Trophoblast cell (in vitro differentiated cells and primary cell): ENCODE results near the gene TDG.

Experiments used
- DNase-seq, 2 donors: peaks; one replicate each; pipeline ENCODE4 v3.0.0-alpha.2; 2016
- H2AFZ ChIP-seq: 2 replicates; pipeline ENCODE4 v1.6.1; 2013; ENCODE audit warnings: low read length, moderate library complexity, mild to moderate bottlenecking; ENCODE audit not compliant: insufficient read depth, poor library complexity
- H2AK5ac ChIP-seq: 2 replicates; pipeline ENCODE4 v1.6.1; 2013; ENCODE audit warnings: mild to moderate bottlenecking, low read length
- H2BK120ac ChIP-seq: 2 replicates; pipeline ENCODE4 v1.6.1; 2013; ENCODE audit warnings: low read length, mild to moderate bottlenecking, moderate library complexity; ENCODE audit not compliant: insufficient read depth, poor library complexity
- H2BK12ac ChIP-seq: 2 replicates; pipeline ENCODE4 v1.6.1; 2013; ENCODE audit warnings: mild to moderate bottlenecking, low read length, moderate library complexity
- H2BK5ac ChIP-seq: 2 replicates; pipeline ENCODE4 v1.6.1; 2013; ENCODE audit warnings: low read length, low read depth, moderate library complexity, mild to moderate bottlenecking; ENCODE audit not compliant: poor library complexity
- H3K14ac ChIP-seq: 2 replicates; pipeline ENCODE4 v1.6.1; 2013; ENCODE audit warnings: mild to moderate bottlenecking, low read length
- H3K18ac ChIP-seq: 2 replicates; pipeline ENCODE4 v1.6.1; 2013; ENCODE audit warnings: mild to moderate bottlenecking, low read length
- H3K23ac ChIP-seq: 2 replicates; pipeline ENCODE4 v1.6.1; 2013; ENCODE audit warnings: low read length
- H3K27ac ChIP-seq: 2 replicates; pipeline ENCODE4 v1.5.1; 2013; ENCODE audit warnings: low read depth, mild to moderate bottlenecking, inconsistent platforms, low read length, moderate library complexity
- H3K27me3 ChIP-seq: 2 replicates; pipeline ENCODE4 v1.6.1; 2013; ENCODE audit warnings: inconsistent platforms, mild to moderate bottlenecking, low read length, moderate library complexity; ENCODE audit not compliant: insufficient read depth
- H3K36me3 ChIP-seq, 2 experiments: 1 replicate in 1 of 2; 2 replicates in 1 of 2; pipeline ENCODE4 v1.6.1; 2013; ENCODE audit warnings: low read length in 2 of 2, mild to moderate bottlenecking in 2 of 2, moderate library complexity in 1 of 2; ENCODE audit not compliant: insufficient read depth in 2 of 2, control insufficient read depth in 1 of 2
- H3K4ac ChIP-seq: 2 replicates; pipeline ENCODE4 v1.6.1; 2013; ENCODE audit warnings: low read depth, mild to moderate bottlenecking, low read length, moderate library complexity
- H3K4me1 ChIP-seq, 2 experiments: 1 replicate in 1 of 2; 2 replicates in 1 of 2; pipeline ENCODE4 v1.6.1; 2013; ENCODE audit warnings: low read length in 2 of 2, mild to moderate bottlenecking in 2 of 2, moderate library complexity in 1 of 2; ENCODE audit not compliant: insufficient read depth in 2 of 2, control insufficient read depth in 1 of 2
- H3K4me2 ChIP-seq: 2 replicates; pipeline ENCODE4 v1.6.1; 2013; ENCODE audit warnings: inconsistent platforms, mild to moderate bottlenecking, low read length, moderate library complexity
- H3K4me3 ChIP-seq: 2 replicates; pipeline ENCODE4 v1.5.1; 2013; ENCODE audit warnings: mild to moderate bottlenecking, low read depth, low read length, inconsistent platforms
- H3K79me1 ChIP-seq: one replicate; pipeline ENCODE4 v1.6.1; 2013; ENCODE audit warnings: low read length
- H3K79me2 ChIP-seq: 2 replicates; pipeline ENCODE4 v1.6.1; 2013; ENCODE audit warnings: low read length, mild to moderate bottlenecking; ENCODE audit not compliant: control insufficient read depth, insufficient read depth, poor library complexity
- H3K9ac ChIP-seq: 2 replicates; pipeline ENCODE4 v1.6.1; 2013; ENCODE audit warnings: mild to moderate bottlenecking, low read length
- H3K9me3 ChIP-seq: 2 replicates; pipeline ENCODE4 v1.6.1; 2013; ENCODE audit warnings: low read depth, mild to moderate bottlenecking, control low read depth, inconsistent platforms, low read length; ENCODE audit not compliant: insufficient read depth
- H4K12ac ChIP-seq: 2 replicates; pipeline ENCODE4 v1.6.1; 2013; ENCODE audit warnings: low read depth, mild to moderate bottlenecking, low read length, moderate library complexity
- H4K8ac ChIP-seq: 2 replicates; pipeline ENCODE4 v1.6.1; 2013; ENCODE audit warnings: low read depth, mild to moderate bottlenecking, low read length, moderate library complexity
- H4K91ac ChIP-seq: one replicate; pipeline ENCODE4 v1.6.1; 2013; ENCODE audit warnings: low read depth, mild to moderate bottlenecking, low read length, moderate library complexity
- WGBS: extraction: QIAGEN DNeasy Blood & Tissue Kit; methylation state at CpG from one replicate; pipeline ENCODE4 v1.1.7; 2013; ENCODE audit warnings: missing lambda C conversion rate; ENCODE audit not compliant: insufficient read length, insufficient coverage; ENCODE audit errors: extremely low coverage; 5-methylcytosine and 5-hydroxymethylcytosine counted together

TDG gene

DNA sequence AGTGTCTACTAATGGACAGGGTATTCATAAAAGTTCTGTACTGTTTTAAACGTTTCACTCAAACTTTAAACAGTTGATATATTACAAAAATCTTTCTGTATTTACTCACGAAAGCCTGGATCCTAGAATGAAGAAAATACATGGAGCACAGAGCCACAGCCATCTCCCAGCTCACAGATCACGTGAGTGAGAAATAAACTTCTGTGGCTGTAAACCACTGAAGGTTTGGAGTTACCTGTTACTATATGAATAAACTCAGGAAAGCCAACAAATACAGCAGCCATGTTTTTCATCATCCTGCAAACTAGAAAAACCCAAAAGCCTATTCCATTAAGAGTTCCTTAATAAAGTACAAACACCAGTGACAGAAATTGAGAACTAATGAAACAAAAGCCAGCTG lies 867 bp upstream of the TDG start:
- Histone ChIP-seq H3K9ac (peak overlapping the region; percentile 97), H2BK12ac (no peak overlapping the region), H3K79me1 (peaks cover 8% of the 10 kb centered on the region), H4K91ac (no peak overlapping the region), H3K27ac (no peak overlapping the region), H3K23ac (no peak overlapping the region), H4K12ac (no peak overlapping the region), H3K18ac (no peak overlapping the region), H3K9me3 (no peaks in the 10 kb centered on the region), H3K4me2 (peak overlapping the region; percentile 77), H2BK120ac (no peak overlapping the region), H2BK5ac (no peak overlapping the region), H3K4me3 (no peak overlapping the region), H3K14ac (no peak overlapping the region), H3K4ac (peak overlapping the region; percentile 40), H4K8ac (no peak overlapping the region), H3K27me3 (no peaks in the 10 kb centered on the region), H2AK5ac (no peak overlapping the region), H2AFZ (no peak overlapping the region), H3K36me3 (peaks cover 0 to 3% of the 10 kb centered on the region in 2 experiments), H3K79me2 (peaks cover 18% of the 10 kb centered on the region), H3K4me1 (peaks cover 5% of the 10 kb centered on the region in 2 experiments)
- DNase-seq = no peak
- WGBS = no CpG with 5 or more reads among the region's 3 CpGs

DNA sequence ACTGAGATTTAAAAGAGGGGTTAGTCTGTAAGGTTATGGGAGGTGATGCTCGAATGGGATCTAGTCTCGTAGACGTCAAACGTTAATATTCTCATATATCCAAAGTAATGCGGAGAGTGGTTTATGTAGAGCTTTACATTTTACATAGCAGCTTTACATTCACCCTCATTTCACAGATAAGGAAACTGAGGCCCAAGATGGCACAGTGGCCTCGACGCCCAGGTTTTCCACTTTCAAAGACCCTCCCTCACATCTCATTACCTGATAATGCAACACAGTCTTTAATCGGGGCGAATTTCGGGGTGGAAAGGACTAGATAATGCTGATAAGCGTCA lies 450 bp upstream of the TDG start:
- Histone ChIP-seq H2AK5ac (no peak overlapping the region), H3K9me3 (no peaks in the 10 kb centered on the region), H3K36me3 (peaks cover 0 to 5% of the 10 kb centered on the region in 2 experiments), H4K12ac (peak overlapping the region; percentile 36), H4K91ac (peak overlapping the region; percentile 56), H2AFZ (no peak overlapping the region), H3K14ac (peak overlapping the region; percentile 56), H3K4me3 (peak overlapping the region; percentile 81), H3K79me1 (peaks cover 8% of the 10 kb centered on the region), H3K4me2 (peak overlapping the region; percentile 77), H3K18ac (peak overlapping the region; percentile 2), H2BK12ac (no peak overlapping the region), H2BK5ac (peak overlapping the region; percentile 18), H4K8ac (peak overlapping the region; percentile 43), H3K79me2 (peaks cover 19% of the 10 kb centered on the region), H3K27ac (no peak overlapping the region), H3K27me3 (no peaks in the 10 kb centered on the region), H3K4me1 (peaks cover 5% of the 10 kb centered on the region in 2 experiments), H3K23ac (peak overlapping the region; percentile 31), H2BK120ac (peak overlapping the region; percentile 21), H3K9ac (peak overlapping the region; percentile 97), H3K4ac (peak overlapping the region; percentile 17)
- DNase-seq = no peak
- WGBS = no CpG with 5 or more reads among the region's 11 CpGs

- no CpG with 5 or more reads among the region's 1 CpG for WGBS
- Histone ChIP-seq H3K27me3 (no peaks in the 10 kb centered on the region), H4K91ac (no peak overlapping the region), H3K23ac (no peak overlapping the region), H3K14ac (no peak overlapping the region), H4K8ac (no peak overlapping the region), H3K9me3 (no peaks in the 10 kb centered on the region), H3K79me1 (peaks cover 8% of the 10 kb centered on the region), H3K36me3 (peaks cover 0 to 6% of the 10 kb centered on the region in 2 experiments), H2AFZ (no peak overlapping the region), H3K18ac (no peak overlapping the region), H2BK12ac (no peak overlapping the region), H3K27ac (no peak overlapping the region), H3K4me3 (no peak overlapping the region), H3K4me1 (peaks cover 5% of the 10 kb centered on the region in 2 experiments), H3K4ac (no peak overlapping the region), H3K4me2 (peak overlapping the region; percentile 90), H3K9ac (no peak overlapping the region), H2BK5ac (no peak overlapping the region), H2AK5ac (no peak overlapping the region), H4K12ac (no peak overlapping the region), H2BK120ac (no peak overlapping the region), H3K79me2 (peaks cover 20% of the 10 kb centered on the region)
- peak in 1 of 2 donors; percentile 57 for DNase-seq
These were observed 1.1 kb downstream of the TDG start for GRCh38 chr12:103966736-103967135.

GRCh38 chr12:103969391-103969790 lies 3.7 kb downstream of the TDG start:
- Histone ChIP-seq H3K27ac (peak overlapping the region; percentile 16), H3K4me1 (peaks cover 6 to 8% of the 10 kb centered on the region in 2 experiments), H3K14ac (no peak overlapping the region), H3K9me3 (no peaks in the 10 kb centered on the region), H3K4ac (peak overlapping the region; percentile 80), H3K79me1 (peaks cover 8% of the 10 kb centered on the region), H3K4me2 (no peak overlapping the region), H3K23ac (no peak overlapping the region), H2BK12ac (no peak overlapping the region), H3K27me3 (no peaks in the 10 kb centered on the region), H2AFZ (no peak overlapping the region), H2BK5ac (no peak overlapping the region), H2BK120ac (no peak overlapping the region), H3K36me3 (peaks cover 3 to 12% of the 10 kb centered on the region in 2 experiments), H4K8ac (no peak overlapping the region), H4K12ac (no peak overlapping the region), H3K9ac (no peak overlapping the region), H2AK5ac (no peak overlapping the region), H3K79me2 (peaks cover 18% of the 10 kb centered on the region), H4K91ac (no peak overlapping the region), H3K4me3 (no peak overlapping the region), H3K18ac (no peak overlapping the region)
- peak; percentile 81 to 96 for DNase-seq
- WGBS = no CpG with 5 or more reads among the region's 2 CpGs
